ENCODE data around the gene SLC25A1. TPM values are rescaled to one million over a fixed set of nuclear protein-coding genes. Genes with fewer than 3 reads are reported as not detected.
A peak's percentile ranks its signal among the peaks of the same experiment; 100 is the strongest.
"Not testable (repeated sequence)": the region's sequence is repeated elsewhere in the genome, so short reads cannot be mapped to it uniquely, and the experiment has no call there.

The SLC25A1 gene
- total RNA-seq, 8 experiments from 2014 or later = 42.8 to 72.6 (median 62.2) TPM

DNA sequence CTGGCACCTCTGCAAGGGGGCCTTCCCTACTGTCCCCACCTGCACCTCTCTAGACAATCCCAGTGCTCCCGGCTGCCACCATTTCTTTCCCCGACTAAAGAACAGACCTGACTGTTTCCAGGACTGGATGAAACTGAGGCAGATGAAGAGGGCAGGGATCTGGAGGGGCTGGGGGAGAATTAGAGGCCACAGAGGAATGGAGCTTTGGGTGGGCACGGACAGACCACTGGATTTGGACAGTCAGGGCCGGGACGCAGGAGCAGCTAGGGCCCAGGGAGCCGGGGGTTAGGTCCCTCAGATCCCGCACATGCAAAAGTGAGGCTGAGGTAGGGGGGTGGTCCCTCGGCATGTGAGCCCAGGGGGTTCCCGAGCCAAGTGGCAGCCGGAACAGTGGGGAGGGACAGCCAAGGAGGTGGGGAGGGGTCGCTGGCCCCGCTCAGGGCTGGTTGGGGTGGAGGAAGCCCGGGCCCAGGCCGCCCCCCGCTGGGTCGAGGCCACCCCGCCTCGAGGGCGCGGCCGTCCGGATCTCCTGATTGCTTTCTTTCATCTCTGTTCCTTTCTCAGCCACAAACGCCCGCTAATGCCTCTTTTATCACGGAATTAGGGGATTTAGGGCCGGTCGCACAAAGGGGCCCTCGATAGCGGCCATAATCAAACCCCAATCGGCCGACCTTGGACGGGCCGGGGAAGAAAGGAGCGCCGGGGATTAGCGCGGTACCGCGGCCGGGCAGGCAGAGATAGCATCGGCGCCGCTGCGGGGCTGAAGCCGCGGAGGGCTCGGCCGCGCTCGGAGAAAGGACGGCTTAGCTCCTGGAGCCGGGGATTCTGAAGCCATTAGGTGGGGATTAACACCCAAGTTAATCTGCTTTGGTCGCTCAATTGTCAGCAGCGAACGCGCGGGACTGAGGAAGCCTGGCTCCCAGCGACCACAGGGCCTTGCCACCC lies 9.3 kb downstream of the SLC25A1 start:
- no peak for ATAC-seq (replicated peaks in 6 of 8)
- WGBS, 10 experiments = 0 to 20% (median 11%) methylated on average over 2 to 25 of the region's 58 CpGs; no CpG with 5 or more reads in 6 of the 10 experiments
- Histone ChIP-seq H3K4me3 (no peak overlapping the region), H3K4me1 (replicated peaks in 1 of 2) (peaks cover 17% of the 10 kb centered on the region in 2 donors), H3K27ac (no peak overlapping the region)
- in situ Hi-C loops (cut with MboI; ENCODE audit: low pct_unique_long_range_greater_than_20kb in 2 of 9, low sequenced_read_pairs in 9 of 9, unreplicated experiment in 9 of 9) = no loop called here

DNA sequence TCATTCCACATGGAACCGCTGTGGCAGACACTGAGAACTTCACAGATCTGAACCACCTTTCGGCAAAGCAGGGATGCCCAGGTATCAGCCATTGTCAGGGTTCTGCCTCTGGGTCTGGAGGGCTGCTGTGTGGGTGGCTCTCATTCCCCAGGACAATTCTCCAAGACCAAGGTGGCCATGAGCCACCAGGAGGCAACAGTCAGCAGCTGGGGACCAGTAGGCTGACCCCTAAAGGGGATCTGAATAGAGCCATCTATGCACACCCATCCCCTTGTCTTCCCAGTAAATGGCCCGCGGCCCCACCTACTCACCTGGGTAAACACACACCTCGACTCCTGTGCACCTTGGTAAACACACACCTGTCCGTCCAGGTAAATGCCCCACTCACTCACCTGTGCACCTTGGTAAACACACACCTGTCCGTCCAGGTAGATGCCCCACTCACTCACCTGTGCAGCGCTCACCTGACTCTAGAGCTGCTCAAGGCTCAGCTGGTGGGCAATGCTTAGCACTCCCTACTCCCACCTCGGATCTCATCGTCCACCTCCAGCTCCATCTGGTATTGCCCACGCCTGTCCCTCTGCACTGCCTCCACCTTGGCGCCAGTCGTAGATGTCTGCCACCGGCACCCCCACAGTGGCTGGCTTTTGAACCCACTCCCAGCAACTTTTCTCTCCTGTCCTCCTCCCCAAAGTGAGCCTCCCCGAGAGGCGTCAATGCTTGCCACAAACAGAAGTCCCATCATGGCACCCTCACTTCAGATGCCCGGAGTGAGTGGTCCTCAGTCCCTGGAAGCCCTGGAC lies 10.2 kb downstream of the SLC25A1 start:
- WGBS, 10 experiments = 30 to 100% (median 46%) methylated on average over 1 to 7 of the region's 17 CpGs; no CpG with 5 or more reads in 5 of the 10 experiments
- in situ Hi-C loops (cut with MboI; ENCODE audit: low pct_unique_long_range_greater_than_20kb in 2 of 9, low sequenced_read_pairs in 9 of 9, unreplicated experiment in 9 of 9) = no loop called here

DNA sequence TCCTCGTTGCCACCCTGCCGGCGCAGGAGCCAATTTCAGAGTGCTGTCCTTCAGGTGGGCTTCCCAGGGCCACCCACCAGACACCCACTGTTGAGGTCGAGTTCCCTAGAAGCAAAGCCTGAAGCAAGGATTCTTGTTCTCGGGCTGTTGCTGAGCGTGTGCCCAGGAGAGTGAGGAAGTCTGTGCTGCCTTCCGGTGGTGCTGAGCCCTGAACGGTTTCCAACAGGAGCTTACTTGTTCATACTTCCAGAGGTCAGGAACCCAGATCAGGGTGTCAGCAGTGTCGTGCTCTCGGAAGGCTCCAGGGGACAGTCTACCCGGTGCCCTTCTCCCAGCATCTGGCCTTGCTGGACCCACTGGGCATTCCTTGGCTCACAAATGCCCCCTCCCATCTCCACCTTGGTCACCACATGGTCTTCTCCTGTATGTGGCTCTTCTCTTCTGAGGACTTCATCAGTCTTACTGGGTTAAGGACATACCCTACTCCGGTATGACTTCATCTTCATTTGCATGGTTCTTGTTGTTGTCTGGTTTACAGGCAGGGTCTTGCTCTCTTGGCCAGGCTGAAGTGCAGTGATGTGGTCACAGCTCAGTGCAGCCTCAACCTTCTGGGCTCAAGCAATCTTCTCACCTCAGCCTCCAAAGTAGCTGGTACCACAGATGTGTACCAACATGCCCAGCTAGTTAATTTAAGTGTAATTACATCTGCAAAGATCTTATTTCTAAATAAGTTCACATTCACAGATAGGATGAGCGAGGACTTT lies 11.2 kb downstream of the SLC25A1 start:
- in situ Hi-C loops (cut with MboI; ENCODE audit: low pct_unique_long_range_greater_than_20kb in 2 of 9, low sequenced_read_pairs in 9 of 9, unreplicated experiment in 9 of 9) = no loop called here
- ATAC-seq (replicated peaks in 6 of 8) = no peak
- H3K27ac ChIP-seq = no peak overlapping the region
- H3K4me3 ChIP-seq = no peak overlapping the region
- 24 to 87% (median 58%) methylated on average over 1 to 10 of the region's 13 CpGs; no CpG with 5 or more reads in 1 of the 10 experiments for WGBS, 10 experiments
- H3K4me1 ChIP-seq (replicated peaks in 1 of 2) = peaks cover 5 to 6% of the 10 kb centered on the region in 2 donors

More for the DNA sequence above, 10.2 kb downstream of the SLC25A1 start:
- no peak for ATAC-seq (replicated peaks in 6 of 8)
- peaks cover 15 to 16% of the 10 kb centered on the region in 2 donors for H3K4me1 ChIP-seq (replicated peaks in 1 of 2)
- H3K27ac ChIP-seq = no peak overlapping the region
- no peak overlapping the region for H3K4me3 ChIP-seq

DNA sequence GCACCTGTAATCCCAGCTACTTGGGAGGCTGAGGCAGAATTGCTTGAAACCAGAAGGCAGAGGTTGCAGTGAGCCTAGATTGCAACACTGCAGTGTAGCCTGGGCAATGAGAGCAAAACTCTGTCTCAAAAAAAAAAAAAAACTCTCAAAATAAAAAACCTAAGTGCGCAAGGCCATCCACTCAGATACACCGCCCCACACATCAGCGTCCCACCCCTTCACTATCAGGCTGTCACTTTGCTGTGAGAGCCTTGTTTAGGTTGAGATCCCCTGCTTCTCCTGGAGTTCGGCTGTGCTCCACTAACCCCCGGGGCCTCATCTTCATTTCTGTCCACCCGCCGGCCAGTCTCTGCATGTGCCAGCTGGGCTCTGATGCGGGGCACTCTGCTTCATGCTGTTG lies 12.1 kb downstream of the SLC25A1 start:
- Histone ChIP-seq H3K4me1 (replicated peaks in 1 of 2) (peaks cover 5 to 6% of the 10 kb centered on the region in 2 donors), H3K27ac (no peak overlapping the region), H3K4me3 (no peak overlapping the region)
- in situ Hi-C loops (cut with MboI; ENCODE audit: low pct_unique_long_range_greater_than_20kb in 2 of 9, low sequenced_read_pairs in 9 of 9, unreplicated experiment in 9 of 9) = no loop called here
- WGBS, 10 experiments = 20 to 83% (median 65%) methylated on average over 1 to 4 of the region's 8 CpGs; no CpG with 5 or more reads in 5 of the 10 experiments
- no peak for ATAC-seq (replicated peaks in 6 of 8)

DNA sequence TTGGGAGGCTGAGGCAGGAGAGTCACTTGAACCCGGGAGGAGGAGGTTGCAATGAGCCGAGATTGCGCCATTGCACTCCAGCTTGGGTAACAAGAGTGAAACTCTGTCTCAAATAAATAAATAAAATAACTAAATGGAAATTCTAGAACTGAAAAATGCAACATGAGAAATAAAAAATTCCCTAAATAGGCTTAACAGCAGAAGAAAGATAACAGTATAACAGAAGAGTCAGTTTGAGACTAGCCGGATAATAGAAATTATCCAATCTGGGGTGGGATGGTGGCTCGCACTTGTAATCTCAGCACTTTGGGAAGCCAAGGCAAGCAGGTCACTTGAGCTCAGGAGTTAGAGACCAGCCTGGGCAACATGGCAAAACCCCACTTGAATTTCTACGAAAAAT lies 14.1 kb downstream of the SLC25A1 start:
- no peak overlapping the region for H3K27ac ChIP-seq
- ATAC-seq (replicated peaks in 6 of 8) = no peak
- H3K4me1 ChIP-seq (replicated peaks in 1 of 2) = no peaks in the 10 kb centered on the region
- H3K4me3 ChIP-seq = no peak overlapping the region
- 67 to 100% (median 86%) methylated on average over 1 to 6 of the region's 6 CpGs for WGBS, 10 experiments
- in situ Hi-C loops (cut with MboI; ENCODE audit: low pct_unique_long_range_greater_than_20kb in 2 of 9, low sequenced_read_pairs in 9 of 9, unreplicated experiment in 9 of 9) = no loop called here

DNA sequence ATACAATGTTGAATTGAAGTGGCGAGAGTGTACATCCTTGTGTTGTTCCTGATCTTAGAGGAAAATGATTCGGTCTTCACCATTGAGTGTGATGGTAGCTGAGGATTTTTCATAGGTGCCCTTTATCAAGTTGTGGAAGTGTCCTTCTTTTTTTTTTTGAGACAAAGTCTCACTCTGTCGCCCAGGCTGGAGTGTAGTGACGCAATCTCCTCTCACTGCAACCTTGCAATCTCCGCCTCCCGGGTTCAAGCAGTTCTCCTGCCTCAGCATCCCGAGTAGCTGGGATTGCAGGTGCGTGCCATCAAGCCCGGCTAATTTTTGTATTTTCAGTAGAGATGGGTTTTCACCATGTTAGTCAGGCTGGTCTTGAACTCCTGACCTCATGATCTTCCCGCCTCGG lies 19.9 kb downstream of the SLC25A1 start:
- H3K27ac ChIP-seq; ATAC-seq (replicated peaks in 6 of 8); H3K4me3 ChIP-seq; H3K4me1 ChIP-seq (replicated peaks in 1 of 2); in situ Hi-C loops (cut with MboI; ENCODE audit: low pct_unique_long_range_greater_than_20kb in 2 of 9, low sequenced_read_pairs in 9 of 9, unreplicated experiment in 9 of 9): not testable (repeated sequence)
- WGBS, 10 experiments = 40 to 100% (median 80%) methylated on average over 1 to 7 of the region's 11 CpGs; no CpG with 5 or more reads in 1 of the 10 experiments

DNA sequence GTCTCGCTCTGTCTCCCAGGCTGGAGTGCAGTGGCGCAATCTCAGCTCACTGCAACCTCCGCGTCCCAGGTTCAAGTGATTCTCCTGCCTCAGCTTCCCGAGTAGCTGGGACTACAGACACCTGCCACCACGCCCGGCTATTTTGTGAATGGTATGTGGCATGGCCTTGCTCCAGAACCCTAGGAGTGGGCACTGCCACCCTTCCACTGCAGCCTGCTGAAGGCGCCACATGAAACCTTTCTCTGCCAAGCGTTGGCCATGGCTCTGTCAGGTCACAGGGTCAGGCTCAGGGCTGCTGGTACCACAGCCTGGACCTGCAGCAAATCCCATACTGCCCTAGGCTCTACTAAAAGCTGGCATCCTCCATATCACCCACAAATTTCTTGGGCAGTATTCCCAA lies 22.4 kb downstream of the SLC25A1 start:
- H3K27ac ChIP-seq = peak overlapping the region in 1 of 2 donors; percentile 30
- in situ Hi-C loops (cut with MboI; ENCODE audit: low pct_unique_long_range_greater_than_20kb in 2 of 9, low sequenced_read_pairs in 9 of 9, unreplicated experiment in 9 of 9); ATAC-seq (replicated peaks in 6 of 8); H3K4me1 ChIP-seq (replicated peaks in 1 of 2); H3K4me3 ChIP-seq: not testable (repeated sequence)
- WGBS, 10 experiments = 40 to 100% (median 77%) methylated on average over 1 to 9 of the region's 9 CpGs; no CpG with 5 or more reads in 2 of the 10 experiments

DNA sequence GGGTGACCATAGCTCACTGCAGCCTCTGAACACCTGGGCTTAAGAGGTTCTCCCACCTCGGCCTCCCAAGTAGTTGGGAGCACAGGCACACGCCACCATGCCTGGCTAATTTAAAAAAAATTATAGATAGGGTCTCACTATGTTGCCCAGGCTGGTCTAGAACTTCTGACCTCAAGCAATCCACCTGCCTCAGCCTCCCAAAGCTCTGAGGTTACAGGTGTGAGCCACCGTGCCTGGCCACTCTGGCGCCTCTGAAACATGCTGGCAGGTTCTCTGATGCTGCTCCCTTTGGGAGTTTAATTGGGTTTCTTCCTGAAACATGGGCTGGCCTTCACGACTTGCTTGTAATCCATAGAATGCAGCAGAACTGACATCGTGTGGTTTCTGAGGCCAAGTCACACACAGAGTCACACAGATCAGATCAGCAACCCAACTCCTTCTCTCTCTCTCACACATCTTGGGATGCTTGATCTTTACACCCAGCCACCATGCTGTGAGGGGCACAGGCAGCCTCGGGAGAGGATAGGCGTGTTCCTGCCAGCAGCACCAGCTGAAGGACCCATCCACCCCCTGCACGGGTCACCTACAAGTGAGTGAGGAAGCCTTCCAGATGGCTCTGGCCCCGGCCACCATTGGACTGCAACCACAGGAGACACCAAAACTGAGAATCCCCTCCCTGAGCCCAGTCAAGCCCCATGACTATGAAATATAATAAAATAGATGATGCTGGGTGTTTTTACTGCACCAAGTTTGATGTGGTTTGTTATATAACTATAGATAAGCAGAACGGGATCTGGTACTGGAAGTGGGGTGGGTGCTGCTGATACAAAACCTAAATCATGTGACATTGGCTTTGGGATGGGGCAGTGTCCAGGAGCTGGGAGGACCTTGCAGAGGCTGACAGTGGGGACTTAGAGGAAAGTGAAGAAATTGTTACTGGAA lies 25.3 kb downstream of the SLC25A1 start:
- in situ Hi-C loops (cut with MboI; ENCODE audit: low pct_unique_long_range_greater_than_20kb in 2 of 9, low sequenced_read_pairs in 9 of 9, unreplicated experiment in 9 of 9) = no loop called here
- ATAC-seq (replicated peaks in 6 of 8) = no peak
- H3K4me3 ChIP-seq = no peak overlapping the region
- H3K4me1 ChIP-seq (replicated peaks in 1 of 2) = no peaks in the 10 kb centered on the region
- H3K27ac ChIP-seq = no peak overlapping the region
- 45 to 100% (median 60%) methylated on average over 1 to 6 of the region's 11 CpGs; no CpG with 5 or more reads in 3 of the 10 experiments for WGBS, 10 experiments

DNA sequence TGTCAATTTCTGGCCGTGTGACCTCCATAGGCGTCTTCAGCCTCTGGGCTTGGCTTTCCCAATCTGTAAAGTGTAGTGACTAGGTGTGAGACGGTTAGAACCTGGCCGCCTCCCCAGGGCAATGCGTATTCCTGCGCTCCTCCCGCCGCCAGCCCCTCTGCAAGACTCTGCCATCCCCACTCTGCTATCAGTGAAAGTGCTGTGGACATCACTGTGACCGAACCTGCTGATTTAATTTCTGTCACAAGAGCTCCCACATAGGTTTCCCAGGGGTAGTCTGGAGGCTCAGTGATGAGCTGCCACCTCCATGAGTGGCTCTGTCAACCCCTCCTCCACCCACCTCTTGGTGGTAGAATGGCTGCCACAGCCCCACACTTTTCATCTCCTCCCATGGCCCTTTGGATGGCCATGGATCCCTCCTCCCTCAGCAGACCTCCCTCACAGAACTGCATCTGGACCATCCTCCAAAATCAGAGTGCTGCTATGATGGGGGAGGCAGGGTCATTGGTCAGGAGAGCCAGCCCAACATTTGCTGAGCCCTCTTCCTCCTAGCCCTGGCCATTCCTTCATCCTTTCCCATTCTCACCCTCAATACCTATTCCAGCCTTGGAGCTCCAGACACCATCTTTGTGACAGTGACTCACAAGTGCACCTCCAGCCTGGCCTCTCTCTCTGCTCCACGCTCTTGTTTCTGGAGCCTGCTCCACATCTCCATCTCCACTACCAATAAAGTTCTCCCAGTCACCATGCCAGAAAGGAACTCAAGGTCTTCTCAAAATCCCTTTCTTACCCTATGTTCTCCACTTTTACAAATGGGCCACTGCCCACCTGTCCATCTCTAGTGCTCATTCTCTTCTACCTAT lies 27.0 kb downstream of the SLC25A1 start:
- Histone ChIP-seq H3K4me3 (no peak overlapping the region), H3K27ac (no peak overlapping the region), H3K4me1 (replicated peaks in 1 of 2) (peaks cover 0 to 7% of the 10 kb centered on the region in 2 donors)
- 0 to 100% (median 76%) methylated on average over 1 to 6 of the region's 10 CpGs; no CpG with 5 or more reads in 2 of the 10 experiments for WGBS, 10 experiments
- ATAC-seq (replicated peaks in 6 of 8) = no peak
- in situ Hi-C loops (cut with MboI; ENCODE audit: low pct_unique_long_range_greater_than_20kb in 2 of 9, low sequenced_read_pairs in 9 of 9, unreplicated experiment in 9 of 9) = no loop called here

DNA sequence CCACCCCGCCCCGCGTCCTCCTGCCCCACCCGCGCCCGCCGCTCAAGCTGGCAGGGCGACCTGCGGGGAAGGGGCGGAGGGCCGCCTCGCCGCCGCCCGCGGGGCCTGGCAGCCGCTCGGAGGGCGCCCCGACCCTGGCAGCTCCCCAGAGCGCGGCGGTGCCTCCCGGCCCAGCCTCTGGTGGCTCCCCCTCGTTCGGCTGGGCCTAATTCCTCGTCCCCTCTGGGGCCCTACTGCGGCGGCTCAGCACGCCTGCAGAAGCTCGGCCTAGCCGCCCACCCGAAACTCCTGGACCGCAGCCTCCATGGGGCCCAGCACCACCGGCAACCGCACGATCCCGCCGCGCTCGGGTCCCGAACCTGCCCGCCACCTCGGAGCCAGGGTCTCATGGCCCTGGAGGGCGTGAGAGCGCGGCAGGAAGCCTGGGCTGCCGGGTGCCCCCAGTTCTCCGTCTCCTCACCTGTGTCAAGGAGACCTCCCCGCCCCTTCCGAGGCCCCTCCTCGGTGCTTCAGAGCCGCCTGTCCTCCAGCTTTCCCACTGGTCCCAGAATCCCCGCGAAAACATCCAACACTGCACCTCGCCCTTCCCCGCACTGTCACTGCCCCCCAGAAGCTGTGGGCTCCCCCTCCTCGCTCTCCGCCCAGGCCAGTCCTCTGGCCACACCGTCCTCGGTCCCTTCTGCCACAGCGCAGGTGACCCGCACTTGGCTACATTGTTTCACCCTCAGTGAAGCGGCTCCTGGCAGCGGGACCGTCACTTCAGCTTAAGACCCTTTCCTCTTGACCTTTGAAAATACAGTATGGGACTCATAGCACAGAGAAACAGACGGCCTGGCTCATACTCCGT lies 27.8 kb downstream of the SLC25A1 start:
- no peak for ATAC-seq (replicated peaks in 6 of 8)
- in situ Hi-C loops (cut with MboI; ENCODE audit: low pct_unique_long_range_greater_than_20kb in 2 of 9, low sequenced_read_pairs in 9 of 9, unreplicated experiment in 9 of 9) = no loop called here
- no peak overlapping the region for H3K27ac ChIP-seq
- H3K4me3 ChIP-seq = peak overlapping the region in 2 of 5 donors; percentile 8 to 39
- peaks cover 0 to 7% of the 10 kb centered on the region in 2 donors for H3K4me1 ChIP-seq (replicated peaks in 1 of 2)
- 4 to 20% (median 14%) methylated on average over 1 to 5 of the region's 68 CpGs; no CpG with 5 or more reads in 6 of the 10 experiments for WGBS, 10 experiments

Measured in motor neuron (in vitro differentiated cells).